NK-92 (cell line): ENCODE measurements around the gene PARVG.
"Not testable (repeated sequence)": the region's sequence is repeated elsewhere in the genome, so short reads cannot be mapped to it uniquely, and the experiment has no call there.

Experiments
- DNase-seq: peaks from one replicate; lab custom pipeline; 2025; ENCODE audit not compliant: unreplicated experiment; lab: John Stamatoyannopoulos, UW

Gene PARVG

DNA sequence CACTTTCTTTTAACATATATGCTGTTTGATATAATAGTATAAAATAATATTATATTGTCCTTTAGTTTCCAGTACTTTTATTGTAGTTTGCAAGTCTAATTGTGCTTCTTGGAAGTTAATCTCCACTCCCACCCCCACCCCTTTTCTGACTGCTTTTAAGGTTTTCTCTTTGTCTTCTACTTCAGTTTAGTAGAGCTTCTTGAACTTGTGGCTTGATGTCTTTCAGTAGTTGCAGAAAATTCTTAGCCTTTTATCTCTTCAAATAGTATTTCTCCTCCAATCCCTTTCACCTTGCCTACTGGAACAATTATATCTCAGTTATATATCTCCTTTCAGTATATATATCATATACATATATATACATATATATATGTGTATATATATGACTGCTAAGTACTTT lies 56.6 kb downstream of the PARVG start:
- DNase-seq, result no peak

DNA sequence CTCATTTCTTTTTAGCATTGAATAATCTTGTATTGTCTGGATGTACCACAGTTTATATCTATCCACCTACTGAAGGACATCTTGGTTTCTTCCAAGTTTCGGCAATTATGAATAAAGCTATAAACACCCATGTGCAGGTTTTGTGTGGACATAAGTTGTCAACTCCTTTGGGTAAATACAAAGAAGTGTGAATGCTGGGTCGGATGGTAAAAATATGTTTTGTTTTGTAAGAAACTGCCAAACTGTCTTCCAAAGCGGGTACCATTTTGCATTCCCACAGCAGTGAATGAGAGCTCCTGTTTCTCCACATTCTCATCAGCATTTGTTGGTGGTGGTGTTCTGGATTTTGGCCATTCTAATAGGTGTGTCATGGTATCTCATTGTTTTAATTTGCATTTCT lies 60.4 kb downstream of the PARVG start:
- DNase-seq, result not testable (repeated sequence)

GRCh38 chr22:44242946-44243724 lies 62.4 kb downstream of the PARVG start:
- no peak for DNase-seq

DNA sequence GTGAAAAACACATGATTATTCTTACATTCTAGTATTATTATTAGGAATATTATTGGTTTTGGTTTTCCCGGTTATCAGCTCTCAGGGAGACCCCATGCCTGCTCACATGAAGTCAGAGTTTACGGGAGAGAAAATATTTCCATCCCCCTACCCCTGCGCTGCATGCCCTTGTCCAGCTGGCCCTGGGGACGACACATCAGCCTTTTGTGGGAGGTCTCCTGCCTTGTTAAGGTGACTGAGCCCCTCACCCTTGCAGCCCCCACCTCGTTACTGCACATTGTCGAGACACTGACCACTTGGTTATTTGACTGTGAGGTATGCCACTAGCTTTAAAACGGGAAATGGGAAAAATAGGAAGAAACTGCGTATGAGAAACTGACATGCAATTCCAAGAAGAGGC lies 63.0 kb downstream of the PARVG start:
- no peak for DNase-seq

- no peak for DNase-seq
Measured at GRCh38 chr22:44244265-44244822, 63.6 kb downstream of the PARVG start.

DNA sequence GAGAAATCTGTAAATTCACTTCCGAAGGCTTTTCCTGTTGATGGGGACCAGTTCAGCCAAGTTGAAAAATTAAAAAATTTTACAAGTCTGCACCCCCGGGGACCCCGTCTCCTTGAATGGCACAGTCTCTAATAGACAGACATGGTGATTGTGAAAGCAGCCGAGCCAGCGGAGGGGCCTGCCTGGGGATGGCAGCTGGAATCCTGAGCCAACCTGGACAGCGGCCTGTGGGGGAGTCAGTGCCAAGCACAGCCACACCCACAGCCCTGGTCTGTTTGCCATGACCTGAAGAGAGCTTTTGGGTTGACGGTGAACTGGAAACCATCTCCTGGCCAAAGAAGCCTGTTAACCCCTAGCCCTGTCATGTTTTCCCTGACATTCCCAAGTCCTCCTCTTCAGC lies 64.7 kb downstream of the PARVG start:
- no peak for DNase-seq

DNA sequence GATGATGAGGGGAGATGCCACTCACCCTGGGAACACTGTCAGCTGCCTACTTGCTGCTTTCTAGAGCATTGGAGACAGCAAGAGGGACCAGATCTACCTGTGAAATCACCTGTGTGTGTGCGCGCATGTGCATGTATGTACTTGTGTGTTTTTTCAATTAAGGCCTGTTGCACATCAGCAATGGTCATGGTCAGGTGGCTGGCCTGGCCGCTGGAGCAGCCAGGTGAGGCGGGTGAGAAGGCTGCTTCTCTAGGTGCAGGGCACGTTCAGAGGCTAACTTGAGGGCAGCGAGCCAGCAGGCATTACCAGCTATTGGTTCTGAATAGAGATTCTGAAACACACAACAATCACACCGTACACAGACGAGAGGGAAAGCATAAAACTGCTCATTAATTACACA lies 65.1 kb downstream of the PARVG start:
- DNase-seq, result no peak

- no peak for DNase-seq
Measured at GRCh38 chr22:44246615-44247326, 66.0 kb downstream of the PARVG start.

GRCh38 chr22:44247346-44247745 lies 66.6 kb downstream of the PARVG start:
- no peak for DNase-seq

DNA sequence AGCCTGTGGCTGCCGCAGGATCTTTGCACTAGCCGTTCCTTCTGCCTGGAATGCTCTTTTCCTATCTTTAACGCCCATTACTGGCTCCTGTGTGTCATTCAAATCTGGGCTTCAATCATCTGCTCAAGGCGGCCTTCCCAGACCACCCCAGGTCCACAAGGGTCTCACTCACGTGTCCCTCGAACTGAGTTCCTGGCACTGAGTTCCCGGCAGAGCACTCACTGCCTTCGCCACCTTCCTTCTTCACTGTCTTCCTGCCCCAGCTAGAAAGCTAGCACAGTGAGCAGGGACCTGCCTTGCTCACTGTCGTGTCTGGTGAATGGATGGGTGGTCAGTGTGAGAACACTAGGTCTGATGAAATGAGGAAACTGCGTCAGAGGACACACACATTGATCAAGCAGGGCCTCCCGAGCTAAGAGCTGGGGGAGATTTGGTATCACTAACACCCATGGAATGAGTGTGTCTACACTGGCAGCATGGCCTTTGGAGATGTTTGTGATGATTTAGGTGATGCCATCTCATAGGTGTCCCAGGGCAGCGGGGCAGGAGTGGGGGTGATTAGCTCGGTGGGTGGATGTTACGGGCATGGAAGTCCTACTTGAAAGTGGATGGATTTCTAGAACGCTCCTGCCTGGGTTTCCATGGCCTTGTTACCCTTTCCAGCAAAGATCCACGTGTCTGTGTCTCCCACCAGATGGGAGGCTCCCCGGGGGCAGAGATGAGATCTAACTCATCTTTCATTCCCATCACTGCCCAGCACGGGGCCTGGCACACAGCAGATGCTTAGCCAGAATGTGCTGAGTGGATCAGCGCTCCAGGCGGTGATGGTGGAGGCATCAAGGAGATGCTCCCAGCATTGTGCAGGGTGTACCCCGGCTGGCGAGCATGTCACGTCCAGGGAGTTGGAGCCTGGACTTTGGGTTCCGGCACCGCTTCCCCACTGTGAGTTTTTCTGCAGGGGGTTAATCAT lies 67.5 kb downstream of the PARVG start:
- DNase-seq, result no peak

DNA sequence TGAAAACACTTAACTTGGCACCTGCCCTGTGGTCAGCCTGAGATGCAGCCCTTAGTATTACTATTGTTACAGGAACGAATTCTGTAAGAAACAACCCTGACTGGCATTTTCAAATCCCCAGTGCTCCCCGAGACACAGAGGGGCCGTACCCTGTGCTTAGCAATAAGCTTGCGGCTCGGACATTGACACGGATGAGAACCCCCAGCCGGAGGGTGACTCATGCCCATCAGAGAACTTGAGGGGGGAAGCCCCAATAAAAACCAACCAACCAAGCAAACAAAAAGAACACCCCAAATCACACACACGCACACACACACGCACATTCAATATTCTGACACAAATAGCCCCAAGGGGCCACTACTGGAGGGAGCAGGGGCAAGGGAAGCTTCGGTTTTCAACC lies 68.2 kb downstream of the PARVG start:
- no peak for DNase-seq

GRCh38 chr22:44249376-44250147 lies 68.8 kb downstream of the PARVG start:
- no peak for DNase-seq

DNA sequence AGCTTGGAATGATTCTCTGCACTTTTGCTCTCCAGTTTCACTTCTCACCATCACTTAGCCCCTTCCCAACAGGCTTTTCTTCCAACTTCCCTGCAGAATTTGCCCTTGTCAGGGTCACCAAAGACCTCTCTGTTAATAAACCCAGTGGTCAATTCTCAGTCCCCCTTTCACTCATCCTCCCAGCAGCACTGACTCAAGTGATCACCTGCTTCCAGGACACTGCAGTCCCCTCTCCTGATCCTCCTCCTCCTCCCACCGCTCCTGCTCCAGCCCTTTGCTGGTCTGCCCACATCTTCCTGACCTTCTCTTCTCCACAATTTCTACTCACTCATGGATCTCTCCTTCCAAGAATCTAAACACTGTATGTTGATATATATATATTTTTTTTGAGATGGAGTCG lies 74.1 kb downstream of the PARVG start:
- no peak for DNase-seq

- no peak for DNase-seq
Measured at GRCh38 chr22:44256085-44256484, 75.4 kb downstream of the PARVG start.

DNA sequence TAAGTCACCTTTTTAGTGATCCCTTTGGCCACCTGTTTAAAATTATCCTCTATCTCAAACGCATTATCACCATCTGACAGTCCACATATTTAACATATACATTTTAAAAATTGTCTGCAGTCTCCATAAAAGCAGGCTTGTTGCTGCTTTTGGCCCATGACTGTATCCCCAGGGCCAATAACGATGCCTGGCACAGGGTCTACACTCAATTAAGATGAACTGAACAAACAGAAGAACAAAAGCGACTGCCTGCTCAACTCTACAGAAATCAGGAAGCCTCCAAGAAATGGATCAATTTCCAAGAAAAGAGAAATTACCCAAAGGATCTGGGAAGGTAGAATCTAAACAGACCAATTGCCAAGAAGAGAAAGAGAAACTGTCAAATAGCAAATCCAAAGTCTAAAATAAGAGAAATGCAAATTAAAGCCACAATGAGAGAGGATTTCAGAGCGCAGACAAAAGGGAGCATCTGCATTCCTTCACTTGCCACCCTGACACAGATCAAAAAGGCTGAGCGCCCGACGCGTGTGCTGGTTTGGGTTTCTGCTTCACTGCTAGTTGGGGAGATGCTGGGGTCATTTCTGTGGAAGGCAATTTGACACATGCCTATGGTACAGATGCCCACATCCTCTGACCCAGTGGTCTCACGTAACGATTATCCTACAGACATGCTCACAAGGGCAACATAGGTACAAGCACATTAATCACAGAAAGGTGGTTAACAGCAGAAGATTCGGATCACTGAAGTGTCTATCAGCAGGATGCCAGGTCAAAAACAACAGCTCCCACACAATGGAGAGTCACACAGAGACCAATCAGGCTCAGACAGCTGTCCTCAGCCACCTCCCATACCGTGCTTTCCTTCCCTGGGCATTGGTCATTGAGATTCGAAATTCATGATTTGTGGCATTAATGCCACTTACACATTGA lies 76.1 kb downstream of the PARVG start:
- no peak for DNase-seq
